ENCODE data around the gene PDCD5.

PDCD5 gene

GRCh38 chr19:32581705-32582179 lies 752 bp downstream of the PDCD5 start (continued):
- no peak for TF ChIP-seq FEZF1 (tag by site-specific recombination; IDR thresholded peaks at IDR 0.05)
- peak; percentile 59; the same call in 1 of the 2 replicates for TF ChIP-seq KLF7 (tag by site-specific recombination; IDR thresholded peaks at IDR 0.05; ENCODE audit: borderline replicate concordance)
- TF ChIP-seq IKZF3 (tag by site-specific recombination; IDR thresholded peaks at IDR 0.05) = peak; percentile 75; the same call in 1 of the 2 replicates
- TF ChIP-seq GLI4 (tag by site-specific recombination; IDR thresholded peaks at IDR 0.05) = no peak
- TF ChIP-seq ZFP3 (tag by site-specific recombination; IDR thresholded peaks at IDR 0.05; ENCODE audit: low read depth) = no peak
- no peak for TF ChIP-seq ZNF548 (tag by site-specific recombination; IDR thresholded peaks at IDR 0.05)
- TF ChIP-seq EGR2 (tag by site-specific recombination; IDR thresholded peaks at IDR 0.05; ENCODE audit: low read depth) = no peak
- no peak for TF ChIP-seq ZNF544 (tag by site-specific recombination; IDR thresholded peaks at IDR 0.05)
- TF ChIP-seq ZNF449 (tag by site-specific recombination; IDR thresholded peaks at IDR 0.05) = no peak; the same call in 1 of the 2 replicates
- TF ChIP-seq ZNF473 (tag by site-specific recombination; IDR thresholded peaks at IDR 0.05) = no peak
- no peak for TF ChIP-seq ZNF426 (tag by site-specific recombination; IDR thresholded peaks at IDR 0.05)
- no peak for TF ChIP-seq ZBTB1 (tag by site-specific recombination; IDR thresholded peaks at IDR 0.05)
- no peak for TF ChIP-seq ZNF660 (tag by site-specific recombination; IDR thresholded peaks at IDR 0.05)
- no peak for TF ChIP-seq ZNF555 (tag by site-specific recombination; conservative IDR thresholded peaks at IDR 0.05)
- no peak for TF ChIP-seq ZNF391 (tag by site-specific recombination; IDR thresholded peaks at IDR 0.05; ENCODE audit: borderline replicate concordance, low read depth)
- TF ChIP-seq KLF16 (tag by site-specific recombination; IDR thresholded peaks at IDR 0.05) = no peak; the same call in 1 of the 2 replicates
- no peak for TF ChIP-seq SP3 (tag by site-specific recombination; IDR thresholded peaks at IDR 0.05)
- 0 out of 2 replicates have a peak, but pooled peaks have one; percentile 13 for TF ChIP-seq SP7 (tag by site-specific recombination; IDR thresholded peaks at IDR 0.05)
- no peak; the same call in 1 of the 2 replicates for TF ChIP-seq ZNF423 (tag by site-specific recombination; IDR thresholded peaks at IDR 0.05)
- TF ChIP-seq ZEB2 (tag by site-specific recombination; IDR thresholded peaks at IDR 0.05) = 0 out of 2 replicates have a peak, but pooled peaks have one; percentile 51
- peak; percentile 1; the same call in 1 of the 2 replicates for TF ChIP-seq BCL11B (tag by site-specific recombination; IDR thresholded peaks at IDR 0.05; ENCODE audit: low read depth)
- no peak for TF ChIP-seq ZNF214 (tag by site-specific recombination; IDR thresholded peaks at IDR 0.05; ENCODE audit: borderline replicate concordance)
- TF ChIP-seq ZNF843 (tag by site-specific recombination; IDR thresholded peaks at IDR 0.05) = no peak
- TF ChIP-seq ZNF266 (tag by site-specific recombination; IDR thresholded peaks at IDR 0.05; ENCODE audit: low read depth) = 0 out of 2 replicates have a peak, but pooled peaks have one; percentile 26
- no peak for TF ChIP-seq ZNF184 (tag by site-specific recombination; IDR thresholded peaks at IDR 0.05)
- TF ChIP-seq ZNF10 (tag by site-specific recombination; IDR thresholded peaks at IDR 0.05) = no peak
- no peak for TF ChIP-seq YY2 (tag by site-specific recombination; IDR thresholded peaks at IDR 0.05)
- no peak for TF ChIP-seq ZNF23 (tag by site-specific recombination; IDR thresholded peaks at IDR 0.05; ENCODE audit: borderline replicate concordance)
- TF ChIP-seq ZNF664 (tag by site-specific recombination; IDR thresholded peaks at IDR 0.05) = no peak
- TF ChIP-seq BCL6B (tag by site-specific recombination; IDR thresholded peaks at IDR 0.05) = no peak
- peak; percentile 73; the same call in 1 of the 2 replicates for TF ChIP-seq ZNF600 (tag by site-specific recombination; IDR thresholded peaks at IDR 0.05)
- TF ChIP-seq ZNF157 (tag by site-specific recombination; IDR thresholded peaks at IDR 0.05) = no peak
- TF ChIP-seq ZNF785 (tag by site-specific recombination; IDR thresholded peaks at IDR 0.05) = no peak
- no peak for TF ChIP-seq ZNF280C (tag by site-specific recombination; IDR thresholded peaks at IDR 0.05)
- no peak for TF ChIP-seq SCRT2 (tag by site-specific recombination; IDR thresholded peaks at IDR 0.05)
- no peak for TF ChIP-seq ZNF654 (tag by site-specific recombination; IDR thresholded peaks at IDR 0.05; ENCODE audit: low read depth)
- TF ChIP-seq HOXC10 (CRISPR knock-in tag; IDR thresholded peaks at IDR 0.05) = no peak
- no peak for TF ChIP-seq ZNF404 (tag by site-specific recombination; IDR thresholded peaks at IDR 0.05)
- TF ChIP-seq ZNF311 (tag by site-specific recombination; IDR thresholded peaks at IDR 0.05; ENCODE audit: borderline replicate concordance) = no peak
- no peak for TF ChIP-seq ZNF138 (tag by site-specific recombination; IDR thresholded peaks at IDR 0.05; ENCODE audit: borderline replicate concordance)
